ENCODE measurements around the gene ABI3BP. TPM values are rescaled to one million over a fixed set of nuclear protein-coding genes. Genes with fewer than 3 reads are reported as not detected.

ABI3BP gene, protein sequence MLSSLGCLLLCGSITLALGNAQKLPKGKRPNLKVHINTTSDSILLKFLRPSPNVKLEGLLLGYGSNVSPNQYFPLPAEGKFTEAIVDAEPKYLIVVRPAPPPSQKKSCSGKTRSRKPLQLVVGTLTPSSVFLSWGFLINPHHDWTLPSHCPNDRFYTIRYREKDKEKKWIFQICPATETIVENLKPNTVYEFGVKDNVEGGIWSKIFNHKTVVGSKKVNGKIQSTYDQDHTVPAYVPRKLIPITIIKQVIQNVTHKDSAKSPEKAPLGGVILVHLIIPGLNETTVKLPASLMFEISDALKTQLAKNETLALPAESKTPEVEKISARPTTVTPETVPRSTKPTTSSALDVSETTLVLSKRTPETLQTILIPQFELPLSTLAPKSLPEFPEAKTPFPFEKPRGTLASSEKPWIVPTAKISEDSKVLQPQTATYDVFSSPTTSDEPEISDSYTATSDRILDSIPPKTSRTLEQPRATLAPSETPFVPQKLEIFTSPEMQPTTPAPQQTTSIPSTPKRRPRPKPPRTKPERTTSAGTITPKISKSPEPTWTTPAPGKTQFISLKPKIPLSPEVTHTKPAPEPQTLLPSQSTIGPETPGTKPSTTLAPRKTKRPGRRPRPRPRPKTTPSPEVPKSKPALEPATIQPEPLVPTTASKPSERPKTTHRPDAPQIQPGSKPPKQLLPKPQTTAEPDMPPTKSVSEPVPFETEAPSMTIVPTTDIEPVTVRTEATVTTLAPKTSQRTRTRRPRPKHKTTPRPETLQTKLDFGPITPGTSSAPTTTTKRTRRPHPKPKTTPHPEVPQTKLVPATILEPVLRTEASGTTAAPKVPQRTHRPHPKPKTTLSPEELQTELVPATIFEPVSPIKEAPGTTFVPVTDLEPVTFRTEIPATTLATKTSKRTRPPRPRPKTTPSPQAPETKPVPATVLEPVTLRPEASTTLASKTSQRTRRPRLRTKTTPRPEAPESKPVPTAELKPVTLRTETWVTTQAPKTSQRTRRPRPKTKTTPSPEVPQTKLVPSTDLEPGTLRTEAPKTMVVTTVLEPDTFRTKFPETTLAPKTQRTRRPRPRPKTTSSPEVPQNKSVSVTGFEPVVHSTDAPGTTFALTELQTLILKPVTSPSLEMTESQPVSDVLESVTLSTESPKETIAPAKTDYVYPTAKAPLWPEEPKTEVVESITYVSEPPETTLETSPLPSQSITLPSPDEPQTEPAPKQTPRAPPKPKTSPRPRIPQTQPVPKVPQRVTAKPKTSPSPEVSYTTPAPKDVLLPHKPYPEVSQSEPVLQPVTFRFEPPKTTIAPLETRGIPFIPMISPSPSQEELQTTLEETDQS (N-terminal part only)
- total RNA-seq = 2.4 and 53.3 TPM in 2 replicates

DNA sequence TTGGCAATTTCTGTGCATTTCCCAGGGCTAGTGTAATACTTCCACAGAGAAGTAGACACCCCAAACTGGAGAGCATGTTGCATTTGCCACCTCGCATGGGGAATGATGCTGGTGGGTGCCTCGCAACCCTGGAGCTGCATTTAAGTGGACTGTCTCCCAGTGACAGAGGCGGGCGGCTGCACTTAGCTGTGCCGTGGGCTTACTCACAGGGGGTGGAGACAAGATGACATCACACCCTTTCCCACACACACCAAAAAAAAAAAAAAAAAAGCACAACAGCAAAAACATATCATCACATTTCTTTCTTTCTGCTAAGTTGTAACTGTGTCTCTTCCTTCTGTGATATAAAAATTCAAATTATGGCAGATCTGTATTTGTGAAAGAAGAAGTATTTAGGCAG is at the start of gene ABI3BP:
ABI3BP (minus strand) TSS at position 113 of the 400 bp plus-strand sequence; CDS start at position 76, 37 bp downstream.

DNA sequence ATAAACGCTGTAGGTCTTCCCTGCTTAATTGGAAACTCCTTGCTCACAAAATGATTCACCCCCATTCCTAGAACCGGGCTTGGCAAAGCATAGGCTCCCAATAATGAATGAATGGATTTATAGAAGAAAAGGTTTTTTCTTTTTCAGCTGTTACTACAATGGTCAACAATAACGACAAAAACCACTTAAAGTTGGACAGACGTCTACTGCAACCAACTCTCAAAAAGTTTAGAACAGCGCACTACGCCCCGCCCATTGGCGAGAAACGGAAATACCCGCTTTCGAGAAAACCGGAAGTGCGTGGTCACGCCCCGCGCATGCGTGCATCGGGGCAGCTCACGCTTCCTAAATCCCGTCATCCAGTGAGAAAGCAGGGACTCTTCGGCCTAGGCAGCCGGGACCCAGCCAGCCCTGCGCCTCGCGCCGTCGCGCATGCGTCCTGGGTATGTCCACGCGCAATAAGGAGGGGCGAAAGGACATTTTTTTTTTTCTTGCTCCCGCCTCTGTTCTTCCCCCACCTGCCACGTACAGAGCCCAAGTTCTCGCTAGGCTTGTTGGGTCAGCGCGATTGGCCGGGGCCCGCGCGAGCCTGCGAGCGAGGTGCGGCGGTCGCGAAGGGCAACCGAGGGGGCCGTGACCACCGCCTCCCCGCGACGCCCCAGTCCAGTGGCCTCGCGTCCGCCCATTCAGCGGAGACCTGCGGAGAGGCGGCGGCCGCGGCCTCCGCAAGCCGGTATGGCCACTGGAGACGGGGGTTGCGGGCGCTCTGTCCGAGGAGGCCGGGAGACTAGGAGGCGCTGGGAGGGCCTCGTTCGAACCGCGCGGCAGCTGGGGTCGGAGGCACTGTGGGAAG is 284.0 kb downstream of the ABI3BP start, which contains the start of gene TFG:
TFG (plus strand) TSS at position 506 of the 853 bp plus-strand sequence. CDS start 4,192 bp downstream, outside the sequence.

